ENCODE data around the gene CIAO3. TPM values are rescaled to one million over a fixed set of nuclear protein-coding genes. Genes with fewer than 3 reads are reported as not detected.

Gene CIAO3
- total and polyA plus RNA-seq, 10 of the 15 experiments (the other 5 are each of a cell fraction or from before 2014, with no cell fraction given): 1.4 to 37.5 (median 30.8) TPM

DNA sequence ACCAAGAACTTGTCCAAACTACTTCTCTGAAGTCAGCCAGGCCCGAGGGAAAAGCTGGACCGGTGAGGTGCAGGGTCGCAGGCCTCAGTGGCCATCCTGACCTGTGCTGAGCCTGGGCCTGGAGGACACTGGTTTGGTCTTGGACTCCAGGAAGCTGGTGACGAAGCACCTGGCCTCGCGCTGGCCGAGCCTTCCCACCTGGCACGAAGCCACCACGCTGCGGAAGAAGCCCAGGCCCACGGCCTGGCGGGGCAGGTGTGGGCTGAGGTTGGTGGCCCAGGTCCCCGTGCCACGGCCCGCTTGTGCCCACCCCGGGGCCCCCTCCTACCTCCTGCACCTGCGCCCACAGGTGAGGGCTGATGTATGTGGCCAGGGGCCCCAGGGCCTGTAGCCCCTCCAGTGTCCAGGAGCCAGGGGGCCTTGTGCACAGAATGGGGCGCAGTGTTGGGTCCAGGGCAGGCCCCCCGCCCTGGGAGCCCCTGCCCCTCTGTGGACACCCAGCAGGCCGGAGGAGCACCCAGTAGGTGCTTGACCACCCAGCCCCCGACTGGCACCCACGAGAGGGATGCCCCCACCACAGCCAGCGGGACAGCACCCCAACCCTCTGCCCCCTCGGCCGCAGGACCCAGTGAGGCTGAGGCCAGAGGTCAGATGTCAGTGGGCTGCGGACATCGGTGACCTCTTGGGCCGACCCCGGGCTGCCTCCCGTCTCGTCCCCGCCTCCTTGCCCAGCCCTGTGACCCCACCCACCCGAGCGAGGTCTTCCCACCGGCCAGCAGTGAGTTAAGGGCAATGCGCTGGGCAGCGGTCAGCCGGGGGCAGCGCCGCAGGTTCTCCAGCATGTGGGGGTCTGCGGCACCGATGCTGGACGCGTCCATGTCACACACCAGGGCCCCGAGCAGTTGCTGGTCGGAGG lies 33.5 kb upstream of the CIAO3 start (continued):
- TF ChIP-seq, protein P1, sequence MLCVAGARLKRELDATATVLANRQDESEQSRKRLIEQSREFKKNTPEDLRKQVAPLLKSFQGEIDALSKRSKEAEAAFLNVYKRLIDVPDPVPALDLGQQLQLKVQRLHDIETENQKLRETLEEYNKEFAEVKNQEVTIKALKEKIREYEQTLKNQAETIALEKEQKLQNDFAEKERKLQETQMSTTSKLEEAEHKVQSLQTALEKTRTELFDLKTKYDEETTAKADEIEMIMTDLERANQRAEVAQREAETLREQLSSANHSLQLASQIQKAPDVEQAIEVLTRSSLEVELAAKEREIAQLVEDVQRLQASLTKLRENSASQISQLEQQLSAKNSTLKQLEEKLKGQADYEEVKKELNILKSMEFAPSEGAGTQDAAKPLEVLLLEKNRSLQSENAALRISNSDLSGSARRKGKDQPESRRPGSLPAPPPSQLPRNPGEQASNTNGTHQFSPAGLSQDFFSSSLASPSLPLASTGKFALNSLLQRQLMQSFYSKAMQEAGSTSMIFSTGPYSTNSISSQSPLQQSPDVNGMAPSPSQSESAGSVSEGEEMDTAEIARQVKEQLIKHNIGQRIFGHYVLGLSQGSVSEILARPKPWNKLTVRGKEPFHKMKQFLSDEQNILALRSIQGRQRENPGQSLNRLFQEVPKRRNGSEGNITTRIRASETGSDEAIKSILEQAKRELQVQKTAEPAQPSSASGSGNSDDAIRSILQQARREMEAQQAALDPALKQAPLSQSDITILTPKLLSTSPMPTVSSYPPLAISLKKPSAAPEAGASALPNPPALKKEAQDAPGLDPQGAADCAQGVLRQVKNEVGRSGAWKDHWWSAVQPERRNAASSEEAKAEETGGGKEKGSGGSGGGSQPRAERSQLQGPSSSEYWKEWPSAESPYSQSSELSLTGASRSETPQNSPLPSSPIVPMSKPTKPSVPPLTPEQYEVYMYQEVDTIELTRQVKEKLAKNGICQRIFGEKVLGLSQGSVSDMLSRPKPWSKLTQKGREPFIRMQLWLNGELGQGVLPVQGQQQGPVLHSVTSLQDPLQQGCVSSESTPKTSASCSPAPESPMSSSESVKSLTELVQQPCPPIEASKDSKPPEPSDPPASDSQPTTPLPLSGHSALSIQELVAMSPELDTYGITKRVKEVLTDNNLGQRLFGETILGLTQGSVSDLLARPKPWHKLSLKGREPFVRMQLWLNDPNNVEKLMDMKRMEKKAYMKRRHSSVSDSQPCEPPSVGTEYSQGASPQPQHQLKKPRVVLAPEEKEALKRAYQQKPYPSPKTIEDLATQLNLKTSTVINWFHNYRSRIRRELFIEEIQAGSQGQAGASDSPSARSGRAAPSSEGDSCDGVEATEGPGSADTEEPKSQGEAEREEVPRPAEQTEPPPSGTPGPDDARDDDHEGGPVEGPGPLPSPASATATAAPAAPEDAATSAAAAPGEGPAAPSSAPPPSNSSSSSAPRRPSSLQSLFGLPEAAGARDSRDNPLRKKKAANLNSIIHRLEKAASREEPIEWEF (IDR thresholded peaks at IDR 0.05; ENCODE audit: insufficient replicate concordance, low read depth, low read length): no peak
- TF ChIP-seq SUPT20H (IDR thresholded peaks at IDR 0.05; ENCODE audit: borderline replicate concordance, control insufficient read depth, low read depth, low read length) (no peak), CHD2 (IDR thresholded peaks at IDR 0.05; ENCODE audit: borderline replicate concordance, low read depth, low read length) (no peak)

DNA sequence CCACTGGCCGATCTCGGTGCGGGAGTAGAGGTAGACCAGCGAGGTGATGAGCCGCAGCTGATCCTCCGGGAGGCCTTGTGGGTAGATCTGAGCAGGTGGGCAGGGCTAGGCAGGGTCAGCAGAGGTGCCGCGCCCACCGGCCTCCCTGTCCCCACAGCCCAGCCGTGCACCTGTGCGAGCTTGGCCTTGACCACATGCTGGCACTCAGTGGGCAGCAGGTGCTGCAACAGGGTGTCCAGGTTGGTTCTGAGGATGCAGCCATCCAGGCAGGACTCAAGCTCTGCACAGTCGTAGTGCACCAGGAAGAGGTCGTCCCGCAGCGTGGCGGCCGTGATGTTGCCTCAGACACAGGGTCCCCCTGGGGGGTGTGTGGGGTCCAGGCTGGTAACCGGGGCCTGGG lies 32.2 kb upstream of the CIAO3 start:
- WGBS (ENCODE audit: insufficient coverage, insufficient replicate concordance, low lambda C conversion rate, missing lambda C conversion rate): 77% methylated on average over 18 of the region's 18 CpGs
- in situ Hi-C loops (cut with MboI): no loop called here
- Histone ChIP-seq H3K9me3 (replicated peaks; ENCODE audit: control insufficient read depth, insufficient read depth, low read length) (no peaks in the 10 kb centered on the region), H3K4me1 (ENCODE audit: control insufficient read depth, insufficient read depth, low read length) (no peaks in the 10 kb centered on the region), H3K36me3 (ENCODE audit: control insufficient read depth in 2 of 2, insufficient read depth in 2 of 2, low read length in 1 of 2) (no peaks in the 10 kb centered on the region), H3K9ac (ENCODE audit: control insufficient read depth, insufficient read depth, low read length) (no peak overlapping the region), H3K4me3 (no peak overlapping the region), H2AFZ (ENCODE audit: control insufficient read depth, low read depth, low read length) (no peak overlapping the region), H3K27ac (ENCODE audit: control insufficient read depth, insufficient read depth) (no peak overlapping the region), H3K79me2 (ENCODE audit: control insufficient read depth, insufficient read depth, low read length) (no peaks in the 10 kb centered on the region), H3K27me3 (replicated peaks in 1 of 2; ENCODE audit: control insufficient read depth in 2 of 2, insufficient read depth in 2 of 2, low read length in 1 of 2) (no peaks in the 10 kb centered on the region), H4K20me1 (ENCODE audit: control insufficient read depth, insufficient read depth) (no peaks in the 10 kb centered on the region), H3K4me2 (ENCODE audit: control insufficient read depth, insufficient read depth) (no peak overlapping the region)
- ChIA-PET RAD21 (ENCODE audit: unreplicated experiment) (no interaction called here), SMC1A (ENCODE audit: uncharacterized antibody, unreplicated experiment) (no interaction called here), POLR2A (no interaction called here), CTCF (interaction anchor here (0.7 kb wide), 1 partner anchor 105 kb away, joined by 3 read pairs; no protein-coding TSS in a partner anchor)
- no peak for ATAC-seq
- no TSS peak for BruUV-seq (replicated peaks)
- intact Hi-C loops (cut with micrococcal nuclease; ENCODE audit: unreplicated experiment): no loop called here
- TF ChIP-seq SIX5 (IDR thresholded peaks at IDR 0.05; ENCODE audit: low read depth, low read length, severe bottlenecking): no peak
- TF ChIP-seq MAX (IDR thresholded peaks at IDR 0.05; ENCODE audit: low read depth, low read length): no peak
- TF ChIP-seq EGR1 (IDR thresholded peaks at IDR 0.05; ENCODE audit: borderline replicate concordance in 1 of 2, low read depth in 2 of 2, low read length in 2 of 2): no peak
- no peak for TF ChIP-seq SMC3 (IDR thresholded peaks at IDR 0.05; ENCODE audit: borderline replicate concordance, low read length)
- no peak for TF ChIP-seq PAX8 (IDR thresholded peaks at IDR 0.05)
- no peak for TF ChIP-seq RUNX3 (IDR thresholded peaks at IDR 0.05; ENCODE audit: low read length)
- no peak for TF ChIP-seq YY1 (IDR thresholded peaks at IDR 0.05; ENCODE audit: low read depth, low read length)
- TF ChIP-seq YBX1 (IDR thresholded peaks at IDR 0.05): no peak
- TF ChIP-seq ZBTB4 (CRISPR knock-in tag; IDR thresholded peaks at IDR 0.05): no peak
- no peak for DNase-seq (ENCODE audit: low read depth, low spot score)
- FAIRE-seq: no peak

Data from GM12878 (cell line).